ENCODE results near the gene OR51B5.
"Not testable (repeated sequence)": the region's sequence is repeated elsewhere in the genome, so short reads cannot be mapped to it uniquely, and the experiment has no call there.

The OR51B5 gene

GRCh38 chr11:5324197-5324596 lies 19.1 kb downstream of the OR51B5 start, which contains the start of gene OR51B2:
TSS of gene OR51B2 (minus strand) at chr11:5324297. CDS start at chr11:5324297, 0 bp downstream.
- DNase-seq: no peak

DNA sequence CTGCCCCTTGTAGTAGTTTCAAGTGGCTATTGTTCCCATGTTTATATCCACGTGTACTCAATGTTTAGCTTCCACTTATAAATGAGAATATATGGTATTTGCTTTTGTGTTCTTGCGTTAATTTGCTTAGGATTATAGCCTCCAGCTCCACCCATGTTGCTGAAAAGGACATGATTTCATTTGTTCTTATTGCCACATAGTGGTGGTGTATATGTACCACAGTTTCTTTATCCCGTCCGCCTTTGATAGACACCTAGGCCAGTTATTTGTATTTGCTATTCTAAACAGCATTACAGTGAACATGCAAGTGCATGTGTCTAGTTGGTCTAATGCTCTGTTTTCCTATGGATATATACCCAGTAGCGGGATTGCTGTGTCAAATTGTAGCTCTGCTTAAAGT lies 26.0 kb downstream of the OR51B5 start:
- DNase-seq: no peak

DNA sequence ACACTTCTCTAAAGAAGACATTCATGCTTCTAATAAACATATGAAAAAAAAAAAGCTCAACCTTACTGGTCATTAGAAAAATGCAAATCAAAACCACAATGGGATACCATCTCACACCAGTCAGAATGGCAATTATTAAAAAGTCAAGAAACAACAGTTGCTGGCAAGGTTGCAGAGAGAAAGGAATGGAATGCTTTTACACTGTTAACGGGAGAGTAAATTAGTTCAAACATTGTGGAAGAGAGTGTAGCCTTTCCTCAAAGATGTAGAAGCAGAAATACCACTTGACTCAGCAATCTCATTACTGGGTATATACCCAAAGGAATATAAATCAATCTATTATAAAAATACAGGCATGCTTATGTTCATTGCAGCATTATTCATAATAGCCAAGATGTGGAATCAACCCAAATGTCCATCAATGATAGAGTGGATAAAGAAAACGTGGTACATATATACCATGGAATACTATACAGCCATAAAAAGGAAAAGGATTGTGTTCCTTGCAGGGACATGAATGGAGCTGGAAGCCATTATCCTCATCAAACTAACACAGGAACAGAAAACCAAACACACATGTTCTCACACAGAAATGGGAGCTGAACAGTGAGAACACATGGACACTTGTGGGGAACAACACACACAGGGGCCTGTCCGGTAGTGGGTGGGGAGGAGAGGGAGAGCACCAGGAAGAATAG lies 29.8 kb downstream of the OR51B5 start:
- DNase-seq: not testable (repeated sequence)

- DNase-seq: no peak
These were observed 32.9 kb downstream of the OR51B5 start for GRCh38 chr11:5310423-5310822.

DNA sequence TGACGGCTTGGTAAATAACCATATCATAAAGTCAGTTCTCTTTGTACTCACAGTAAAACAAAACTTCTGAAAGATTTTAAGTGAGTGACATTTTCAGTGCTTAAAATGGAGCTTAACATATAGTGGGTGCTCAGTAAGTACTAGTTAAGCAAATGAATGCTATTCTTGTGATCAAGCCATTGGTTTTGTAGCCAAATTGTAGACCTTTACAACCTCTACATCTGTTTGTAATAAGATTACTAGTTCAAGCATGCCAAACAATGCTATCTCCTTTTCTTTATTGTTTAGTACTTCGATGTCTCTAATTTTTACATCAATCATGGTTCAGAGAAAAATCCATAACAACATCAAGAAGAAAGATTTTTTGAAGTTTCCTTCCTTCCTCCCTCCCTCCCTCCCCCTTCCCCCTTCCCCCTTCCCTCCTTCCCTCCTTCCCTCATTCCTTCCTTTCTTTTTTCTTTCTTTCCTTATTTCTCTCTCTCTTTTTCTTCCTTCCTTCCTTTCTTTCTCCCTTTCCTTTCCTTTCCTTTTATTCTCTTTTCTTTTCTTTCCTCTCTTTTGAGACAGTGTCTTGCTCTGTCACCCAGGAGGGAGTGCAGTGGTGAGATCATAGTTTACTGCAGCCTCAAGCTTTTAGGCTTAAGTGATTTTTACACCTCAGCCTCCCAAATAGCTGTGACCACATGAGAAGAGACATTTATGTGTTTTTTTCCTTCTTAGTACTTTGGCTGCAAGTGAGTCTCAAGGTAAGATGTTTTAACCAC lies 35.9 kb downstream of the OR51B5 start:
- no peak for DNase-seq

DNA sequence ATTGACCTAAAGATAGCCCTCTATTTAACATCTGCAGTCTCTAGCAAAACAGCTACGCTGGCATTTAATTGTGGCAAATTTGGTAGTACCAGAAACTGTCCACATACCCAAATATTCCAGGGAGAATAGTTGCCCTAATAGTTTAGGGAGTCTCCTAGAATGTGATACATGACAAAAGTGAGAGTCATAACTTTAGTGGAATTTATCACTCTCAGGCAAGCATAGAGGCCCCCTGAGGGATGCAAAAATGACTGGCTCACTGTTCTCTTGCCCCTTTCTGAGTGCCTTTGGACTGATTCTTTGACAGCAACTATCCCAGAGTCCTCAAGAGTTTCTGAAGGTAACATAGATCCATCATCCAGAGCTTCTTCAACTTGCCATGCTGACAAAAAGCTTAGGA lies 39.3 kb downstream of the OR51B5 start:
- DNase-seq: no peak

DNA sequence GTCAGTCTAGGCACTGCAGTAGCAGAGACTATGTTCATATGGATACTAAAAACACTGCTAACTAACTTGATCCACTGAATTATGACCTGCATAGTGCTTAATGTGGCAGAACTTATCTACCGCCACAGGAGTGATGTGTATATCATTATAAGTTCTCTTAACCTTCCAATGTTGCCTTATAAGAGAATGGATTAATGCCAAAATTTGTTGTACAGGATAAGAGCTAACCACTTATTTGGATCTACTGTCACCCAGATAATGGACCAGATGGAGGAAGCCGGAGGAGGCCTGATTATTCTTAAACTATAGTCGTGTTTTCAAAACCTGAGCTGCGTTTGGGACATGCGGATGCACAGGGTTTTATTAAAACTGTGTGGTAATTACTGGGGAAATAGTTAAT lies 39.7 kb downstream of the OR51B5 start:
- no peak for DNase-seq

DNA sequence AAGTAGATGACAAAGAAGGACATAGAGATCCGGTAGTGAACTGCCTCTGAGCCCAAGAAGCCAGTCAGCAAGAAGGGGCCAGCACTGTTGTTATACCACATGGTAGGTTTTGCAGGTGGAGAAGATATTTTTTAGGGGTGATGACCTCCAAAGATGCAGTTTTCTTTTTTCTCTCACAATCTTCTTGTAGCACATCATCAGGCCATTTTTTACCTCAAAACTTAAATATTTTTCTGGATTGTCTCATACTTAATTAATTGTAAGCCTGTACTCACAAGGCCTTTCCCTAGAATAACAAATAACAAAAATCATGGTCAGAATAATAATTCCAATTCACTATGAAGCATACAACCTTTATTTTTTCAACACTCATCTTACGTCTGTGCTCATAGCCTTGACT lies 41.5 kb downstream of the OR51B5 start, which contains the start of gene OR51B4:
Gene OR51B4, minus strand, starts transcription at position 101 of the 400 bp plus-strand sequence. Its CDS starts 0 bp downstream, at position 101.
- no peak for DNase-seq

DNA sequence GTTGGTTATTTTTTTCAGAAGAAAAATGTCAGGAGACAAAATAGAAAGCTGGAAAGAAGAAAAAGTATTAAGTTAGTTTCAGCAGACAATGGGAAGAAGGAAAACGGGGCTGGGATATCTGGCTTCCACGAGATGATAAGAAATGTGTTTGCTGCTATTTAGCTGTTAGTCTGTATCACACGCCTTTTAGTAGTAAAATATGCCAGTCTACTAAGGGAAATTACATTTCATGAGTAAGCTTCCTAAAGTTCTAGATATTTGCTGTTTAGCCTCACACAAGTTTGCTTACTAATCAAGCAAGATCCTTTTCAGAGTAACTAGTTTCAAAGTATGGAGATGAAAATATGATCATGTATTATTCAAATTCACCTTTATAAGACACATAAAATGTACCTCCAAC lies 43.1 kb downstream of the OR51B5 start:
- no peak for DNase-seq

DNA sequence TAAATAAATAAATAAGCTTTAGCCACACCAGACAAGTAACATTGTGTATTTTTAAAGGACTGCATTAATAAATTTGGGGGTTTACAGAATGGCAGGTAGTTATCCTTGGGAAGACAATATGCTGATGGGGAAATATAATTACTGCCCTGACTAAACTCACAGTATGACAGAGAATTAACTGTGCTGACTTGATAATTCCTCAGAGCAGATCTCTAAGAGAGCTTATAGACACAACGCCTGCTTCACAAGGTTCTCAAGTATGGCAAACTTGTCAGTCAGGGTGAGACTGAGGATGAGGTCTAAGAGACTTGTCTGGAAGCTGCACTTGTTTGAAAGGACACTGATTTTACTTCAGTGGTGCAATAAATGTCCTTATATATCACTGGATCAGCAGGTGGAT lies 44.9 kb downstream of the OR51B5 start:
- no peak for DNase-seq

- DNase-seq: no peak
These were observed 45.5 kb downstream of the OR51B5 start for GRCh38 chr11:5297721-5298323.

DNA sequence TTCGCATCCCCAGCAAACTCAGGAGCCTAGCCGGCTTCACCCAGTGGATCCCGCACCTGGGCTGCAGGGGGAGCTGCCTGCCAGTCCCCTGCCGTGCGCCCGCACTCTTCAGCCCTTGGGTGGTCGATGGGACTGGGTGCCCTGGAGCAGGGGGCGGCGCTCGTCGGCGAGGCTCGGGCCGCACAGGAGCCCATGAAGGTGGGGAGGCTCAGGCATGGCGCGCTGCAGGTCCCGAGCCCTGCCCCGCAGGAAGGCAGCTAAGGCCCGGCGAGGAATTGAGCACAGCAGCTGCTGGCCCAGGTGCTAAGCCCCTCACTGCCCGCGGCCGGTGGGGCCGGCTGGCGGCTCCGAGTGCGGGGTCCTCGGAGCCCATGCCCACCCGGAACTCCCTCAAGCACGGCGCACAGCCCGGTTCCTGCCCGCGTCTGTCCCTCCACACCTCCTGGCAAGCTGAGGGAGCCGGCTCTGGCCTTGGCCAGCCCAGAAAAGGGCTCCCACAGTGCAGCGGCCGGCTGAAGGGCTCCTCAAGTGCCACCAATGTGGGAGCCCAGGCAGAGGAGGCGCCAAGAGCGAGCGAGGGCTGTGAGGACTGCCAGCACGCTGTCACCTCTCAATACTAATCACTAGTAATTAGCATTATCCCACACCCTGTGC lies 48.9 kb downstream of the OR51B5 start:
- not testable (repeated sequence) for DNase-seq

- DNase-seq: no peak
These were observed 50.3 kb downstream of the OR51B5 start for GRCh38 chr11:5293028-5293427.

Measured in activated T-cell treated with anti-CD3 and anti-CD28 coated beads, Interleukin-2, amount 50 U/mL, for 48 hours (primary cell).